NCI-H2227 treated with DMSO at 0.1 percent for 48 hours (cell line): Measurements from ENCODE around the gene OTOP1.
A peak's percentile ranks its signal among the peaks of the same experiment; 100 is the strongest.
"Not testable (repeated sequence)": the region's sequence is repeated elsewhere in the genome, so short reads cannot be mapped to it uniquely, and the experiment has no call there.

Experiments used
- DNase-seq: peaks from one replicate; lab custom pipeline; 2025; lab: John Stamatoyannopoulos, UW

OTOP1 gene, protein sequence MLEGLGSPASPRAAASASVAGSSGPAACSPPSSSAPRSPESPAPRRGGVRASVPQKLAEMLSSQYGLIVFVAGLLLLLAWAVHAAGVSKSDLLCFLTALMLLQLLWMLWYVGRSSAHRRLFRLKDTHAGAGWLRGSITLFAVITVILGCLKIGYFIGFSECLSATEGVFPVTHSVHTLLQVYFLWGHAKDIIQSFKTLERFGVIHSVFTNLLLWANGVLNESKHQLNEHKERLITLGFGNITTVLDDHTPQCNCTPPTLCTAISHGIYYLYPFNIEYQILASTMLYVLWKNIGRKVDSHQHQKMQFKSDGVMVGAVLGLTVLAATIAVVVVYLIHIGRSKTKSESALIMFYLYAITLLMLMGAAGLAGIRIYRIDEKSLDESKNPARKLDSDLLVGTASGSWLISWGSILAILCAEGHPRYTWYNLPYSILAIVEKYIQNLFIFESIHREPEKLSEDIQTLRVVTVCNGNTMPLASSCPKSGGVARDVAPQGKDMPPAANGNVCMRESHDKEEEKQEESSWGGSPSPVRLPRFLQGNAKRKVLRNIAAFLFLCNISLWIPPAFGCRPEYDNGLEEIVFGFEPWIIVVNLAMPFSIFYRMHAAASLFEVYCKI

DNA sequence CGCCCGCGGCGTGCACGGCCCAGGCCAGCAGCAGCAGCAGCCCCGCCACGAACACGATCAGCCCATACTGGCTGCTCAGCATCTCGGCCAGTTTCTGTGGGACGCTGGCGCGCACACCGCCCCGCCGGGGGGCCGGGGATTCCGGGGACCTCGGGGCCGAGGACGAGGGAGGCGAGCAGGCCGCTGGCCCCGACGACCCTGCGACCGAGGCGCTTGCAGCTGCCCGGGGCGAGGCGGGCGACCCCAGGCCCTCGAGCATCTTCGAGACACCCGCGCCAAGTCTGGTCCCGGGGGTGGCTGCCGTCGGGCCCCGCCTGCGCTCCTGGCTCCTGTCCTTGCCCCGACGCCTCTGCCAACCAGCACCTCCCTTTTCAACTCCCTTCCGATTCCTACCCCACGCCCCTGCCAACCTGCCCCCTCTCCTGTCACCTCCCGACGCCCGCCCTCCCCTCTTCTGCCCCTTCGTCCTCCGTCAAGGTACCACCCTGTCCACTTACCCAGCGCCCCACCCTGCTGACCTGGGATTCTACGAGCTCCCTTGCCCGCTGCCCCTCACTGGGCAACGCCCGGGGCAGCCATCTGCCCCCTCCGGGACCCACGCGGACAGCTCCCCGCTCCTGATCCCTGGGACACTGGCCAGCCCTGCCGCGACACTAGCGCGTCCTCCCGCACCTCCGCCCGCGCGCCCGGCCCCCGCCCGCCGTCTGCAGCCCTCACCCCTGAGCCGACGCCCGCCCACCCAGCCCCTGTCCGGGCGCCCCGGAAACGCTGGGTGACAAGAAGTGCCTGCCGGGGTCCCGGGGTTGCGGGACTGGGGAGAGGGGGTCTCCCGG, at the start of gene OTOP1:
OTOP1 (minus strand) TSS at position 324 of the 833 bp plus-strand sequence; CDS start at position 259, 65 bp downstream.
- no peak for DNase-seq

DNA sequence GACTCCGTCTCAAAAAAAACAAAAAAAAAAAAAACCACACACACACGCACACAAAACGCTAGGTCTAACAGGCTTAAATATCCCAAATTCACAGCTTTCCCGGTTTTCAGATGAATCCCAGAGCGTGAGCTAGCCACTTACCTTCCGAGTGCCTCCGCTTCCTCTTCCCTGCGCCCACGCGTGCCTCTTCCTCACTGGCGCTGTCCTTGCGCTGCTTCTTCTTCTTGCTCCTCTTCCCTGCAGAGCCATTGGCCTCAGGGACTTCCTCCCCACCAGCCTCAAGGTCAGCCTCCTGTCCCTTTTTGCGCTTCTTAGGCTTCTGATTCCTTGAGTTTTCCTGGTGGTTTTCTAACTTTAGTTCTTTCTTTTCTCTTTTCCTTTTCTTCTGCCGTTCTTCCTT, 47.5 kb upstream of the OTOP1 start:
- DNase-seq, result no peak

DNA sequence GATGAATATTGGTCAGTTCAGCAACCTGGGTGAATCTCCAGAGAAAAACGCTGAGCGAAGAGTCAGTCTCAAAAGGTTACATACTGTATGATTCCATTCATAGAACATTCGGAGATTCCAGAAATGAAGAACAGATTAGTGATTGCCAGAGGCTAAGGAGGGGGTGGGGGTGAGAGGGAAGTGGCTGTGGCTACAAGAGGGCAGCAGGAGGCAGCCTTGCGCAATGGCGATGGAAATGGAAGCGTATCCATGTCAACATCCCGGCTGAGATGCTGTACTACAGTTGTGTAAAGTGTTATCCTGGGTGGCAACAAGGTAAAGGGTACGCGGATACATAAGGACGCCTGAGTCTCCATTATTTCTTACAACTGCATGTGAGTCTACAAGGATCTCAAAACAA, 45.2 kb upstream of the OTOP1 start:
- DNase-seq, result no peak

DNA sequence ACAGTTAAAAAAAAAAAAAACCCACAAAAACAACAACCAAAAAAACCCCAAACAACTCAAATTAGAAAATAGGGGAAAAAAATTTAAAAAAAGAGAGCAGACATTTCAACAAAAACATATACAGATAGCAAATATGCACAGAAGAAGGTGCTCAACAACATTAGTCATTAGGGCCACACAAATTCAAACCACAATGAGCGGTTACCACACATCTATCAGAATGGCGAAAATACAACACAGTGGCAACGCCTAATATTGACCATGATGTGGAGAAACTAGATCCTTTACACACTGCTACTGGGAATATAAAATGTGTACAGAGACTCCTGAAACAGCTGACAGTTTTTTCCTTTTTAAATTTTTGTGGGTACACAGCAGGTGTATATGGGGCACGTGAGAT, 43.8 kb upstream of the OTOP1 start:
- DNase-seq, result no peak

DNA sequence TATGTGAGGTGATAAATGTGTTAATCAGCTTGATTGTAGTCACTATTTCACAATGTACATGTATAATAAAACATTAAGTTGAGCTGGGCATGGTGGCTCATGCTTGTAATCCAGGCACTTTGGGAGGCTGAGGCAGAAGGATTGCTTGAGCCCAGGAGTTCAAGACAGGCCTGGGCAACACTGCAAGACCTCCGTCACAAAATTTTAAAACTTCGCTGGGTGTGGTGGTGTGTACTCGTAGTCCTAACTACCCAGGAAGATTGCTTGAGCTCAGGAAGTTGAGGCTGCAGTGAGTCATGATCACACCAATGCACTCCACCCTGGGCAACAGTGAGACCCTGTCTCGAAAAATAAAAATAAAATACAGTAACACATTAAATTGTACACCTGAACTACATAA, 43.1 kb upstream of the OTOP1 start:
- DNase-seq, result no peak

DNA sequence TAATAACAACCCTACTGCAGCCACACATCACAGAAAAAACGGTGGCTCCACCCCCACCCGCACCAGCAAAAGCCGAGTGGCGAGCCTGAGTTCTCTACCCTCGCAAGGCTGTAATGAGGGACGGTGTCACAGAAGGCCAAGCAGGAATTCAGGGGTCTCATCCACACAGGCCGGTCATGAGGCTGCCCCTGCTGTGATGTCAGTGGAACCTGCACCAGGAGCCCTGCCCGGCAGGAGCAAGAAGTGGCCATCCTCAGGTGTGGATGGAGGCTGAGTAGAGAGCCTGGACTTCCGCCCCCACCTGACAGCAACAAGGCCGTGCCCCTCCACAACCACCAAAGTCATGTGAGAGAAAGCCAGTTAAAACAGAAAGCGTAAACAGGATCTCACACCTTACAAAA, 42.6 kb upstream of the OTOP1 start:
- DNase-seq, result no peak

DNA sequence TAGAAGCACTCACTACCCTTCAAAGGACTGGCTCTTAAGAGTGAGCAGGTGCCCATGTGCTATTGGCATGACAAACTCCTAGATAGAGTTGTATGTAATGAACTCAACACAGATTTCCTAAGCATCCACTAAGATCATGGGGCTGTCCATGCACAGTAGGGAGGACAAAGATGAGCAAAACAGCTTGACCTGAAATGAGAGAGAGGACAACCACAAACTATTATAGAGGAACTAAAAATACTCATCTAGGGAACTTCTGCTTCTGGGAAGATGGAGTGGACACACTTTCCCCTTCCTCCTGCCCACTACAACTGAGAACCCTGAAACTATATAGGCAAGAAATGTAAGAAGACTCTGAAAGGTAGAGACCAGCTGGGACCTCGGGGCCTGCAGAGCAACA, 42.0 kb upstream of the OTOP1 start:
- no peak for DNase-seq

DNA sequence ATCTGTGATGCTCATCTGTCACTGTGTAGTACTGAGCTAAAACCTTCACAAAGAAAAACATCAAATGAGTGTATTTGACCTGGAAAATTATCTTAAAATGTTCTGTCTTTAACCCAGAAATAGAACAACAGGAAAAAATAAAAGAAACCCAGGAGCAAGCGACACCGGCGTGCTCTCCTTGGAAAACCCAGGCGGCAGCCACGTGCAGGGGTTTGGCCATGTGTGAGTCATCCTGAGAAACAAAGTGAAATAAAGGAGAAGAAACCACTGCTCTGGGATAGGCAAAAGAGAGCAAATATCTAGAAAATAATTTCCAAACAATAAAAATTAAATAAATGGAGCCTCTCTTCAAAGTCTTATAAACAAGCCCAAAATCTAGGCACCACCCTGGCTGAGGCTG, 41.3 kb upstream of the OTOP1 start:
- DNase-seq, result no peak

DNA sequence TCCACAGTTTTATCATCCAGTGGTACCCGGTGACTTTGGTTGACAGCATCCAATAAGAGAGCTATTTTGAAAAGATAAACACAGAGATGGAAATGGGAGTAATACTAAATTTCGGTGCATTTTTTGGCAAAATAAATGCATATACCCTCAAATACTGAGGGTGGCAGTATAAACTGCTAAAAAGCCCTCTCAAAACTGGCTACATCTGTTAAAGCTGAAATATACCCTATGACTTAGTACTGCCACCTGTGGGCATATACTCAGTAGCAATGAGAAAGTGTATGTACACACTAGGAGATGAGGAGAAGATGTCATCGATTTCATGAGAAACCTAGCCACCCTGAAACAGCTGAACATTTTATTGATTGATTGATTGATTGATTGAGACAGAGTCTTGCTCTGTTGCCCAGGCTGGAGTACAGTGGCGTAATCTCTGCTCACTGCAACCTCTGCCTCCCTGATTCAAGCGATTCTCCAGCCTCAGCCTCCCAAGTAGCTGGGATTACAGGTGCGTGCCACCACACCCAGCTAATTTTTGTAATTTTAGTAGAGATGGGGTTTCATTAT, 33.5 kb upstream of the OTOP1 start:
- DNase-seq, result peak; percentile 49

DNA sequence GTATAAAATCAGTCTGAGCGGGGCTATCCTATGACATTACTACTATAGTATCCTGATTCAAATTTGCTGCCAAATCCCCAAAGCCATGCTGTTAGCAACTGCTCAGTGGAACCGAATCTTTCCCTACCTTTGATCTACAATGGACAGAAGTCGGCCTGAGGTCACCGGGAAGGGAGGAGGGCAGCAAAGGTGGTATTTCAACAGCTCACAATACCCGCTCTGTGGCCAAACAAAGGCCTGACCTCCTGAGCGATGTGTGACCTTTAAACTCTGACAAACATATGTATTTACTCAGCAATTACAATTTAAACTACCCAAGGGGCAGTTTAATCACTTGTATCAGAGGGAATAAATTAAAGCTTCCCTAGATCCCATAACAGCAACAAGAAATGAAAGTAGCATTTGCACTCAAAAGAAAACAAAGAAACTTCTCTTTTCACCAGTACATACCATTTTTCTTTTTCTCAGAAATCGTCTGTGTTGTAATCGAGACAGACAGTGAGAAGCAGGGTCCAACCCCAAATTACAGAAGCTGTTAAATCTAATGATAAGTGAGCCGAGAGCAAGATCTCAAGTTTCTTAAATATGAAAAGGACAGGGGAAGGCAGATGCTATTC, 32.9 kb upstream of the OTOP1 start:
- DNase-seq, result no peak

DNA sequence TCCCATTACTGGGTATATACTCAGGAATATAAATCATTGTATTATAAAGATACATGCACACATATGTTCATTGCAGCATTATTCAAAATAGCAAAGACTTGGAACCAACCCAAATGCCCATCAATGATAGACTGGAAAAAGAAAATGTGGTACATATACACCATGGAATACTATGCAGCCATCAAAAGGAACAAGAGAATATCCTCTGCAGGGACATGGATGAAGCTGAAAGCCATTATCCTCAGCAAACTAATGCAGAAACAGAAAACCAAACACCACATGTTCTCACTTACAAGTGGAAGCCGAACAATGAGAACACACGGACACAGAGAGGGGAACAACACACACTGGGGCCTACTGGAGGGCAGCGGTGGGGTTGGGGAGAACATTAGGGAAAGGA, 31.0 kb upstream of the OTOP1 start:
- DNase-seq, result not testable (repeated sequence)

DNA sequence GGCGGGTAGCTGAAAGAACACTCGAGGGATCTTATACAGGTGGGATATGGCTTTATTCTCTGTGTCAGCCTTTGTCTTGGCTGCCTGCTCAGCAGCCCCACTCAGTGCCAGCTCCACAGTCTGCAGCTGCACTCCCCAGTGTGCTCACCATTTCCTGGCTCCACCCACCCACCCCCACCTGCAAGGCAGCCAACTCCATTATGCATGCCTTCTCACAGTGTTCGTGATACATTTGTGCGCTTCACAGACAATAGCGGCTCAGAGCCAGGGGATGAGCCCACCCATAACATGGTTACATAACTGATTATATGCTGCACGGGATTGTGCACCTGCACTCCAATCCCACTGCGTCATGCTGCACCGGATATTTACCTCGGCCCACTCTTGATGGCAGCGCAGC, 30.1 kb upstream of the OTOP1 start:
- no peak for DNase-seq

DNA sequence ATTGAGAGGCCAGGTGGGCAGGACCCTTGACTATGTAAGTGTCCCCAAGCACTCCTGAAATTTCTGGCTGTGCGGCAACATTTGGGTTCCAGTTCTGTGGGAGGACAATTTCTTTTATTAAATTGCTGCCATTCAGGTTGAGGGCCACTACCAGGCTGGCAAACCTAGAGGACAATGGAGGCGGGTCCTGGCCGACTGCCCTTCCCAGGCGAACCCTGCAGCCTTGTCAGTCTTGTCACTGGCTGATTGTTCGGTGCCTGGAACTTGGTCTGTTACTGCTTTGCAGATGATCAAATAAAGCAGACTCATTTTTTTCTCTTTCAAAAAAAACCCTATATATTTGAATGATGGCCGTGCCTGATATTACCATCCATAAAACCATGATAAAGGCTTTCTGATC, 27.9 kb upstream of the OTOP1 start:
- no peak for DNase-seq

DNA sequence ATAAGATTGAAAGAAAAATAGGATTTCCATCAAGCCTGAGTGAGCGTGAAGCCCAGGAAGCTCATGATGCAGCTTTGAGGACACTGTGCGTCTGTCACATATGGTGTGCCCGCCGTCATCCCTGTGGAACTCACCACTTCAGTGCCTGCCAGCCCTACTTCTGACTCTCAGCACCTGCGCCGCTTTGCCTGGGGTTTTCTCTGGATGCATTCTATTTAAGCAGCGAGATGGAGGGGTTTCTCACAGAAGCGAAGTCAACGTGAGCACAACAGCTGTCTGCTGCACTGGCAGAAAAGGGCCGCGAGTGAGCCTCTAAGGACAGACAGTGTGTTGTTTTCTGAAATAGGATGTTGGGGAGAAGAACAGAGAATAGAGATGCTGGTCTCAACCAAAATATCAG, 27.5 kb upstream of the OTOP1 start:
- no peak for DNase-seq

DNA sequence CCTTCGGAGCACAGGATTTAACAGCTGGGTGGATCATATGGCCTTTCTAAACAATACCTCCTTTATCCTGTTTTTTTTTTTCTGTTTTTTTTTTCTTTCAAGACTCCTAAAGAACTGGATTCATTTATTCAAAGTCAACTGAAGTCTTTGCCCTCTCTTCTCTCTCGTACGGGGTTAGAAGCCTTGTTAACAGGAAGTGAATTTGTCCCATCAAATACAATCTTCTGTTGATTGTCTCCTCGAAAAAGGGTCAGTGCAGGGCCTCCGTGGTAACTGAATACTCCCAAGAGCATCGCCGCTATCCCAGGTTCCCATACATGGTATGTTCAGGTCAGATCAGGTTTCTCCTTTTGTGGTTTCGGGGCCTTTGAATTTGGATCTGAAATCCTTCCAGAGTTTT, 23.1 kb upstream of the OTOP1 start:
- no peak for DNase-seq

DNA sequence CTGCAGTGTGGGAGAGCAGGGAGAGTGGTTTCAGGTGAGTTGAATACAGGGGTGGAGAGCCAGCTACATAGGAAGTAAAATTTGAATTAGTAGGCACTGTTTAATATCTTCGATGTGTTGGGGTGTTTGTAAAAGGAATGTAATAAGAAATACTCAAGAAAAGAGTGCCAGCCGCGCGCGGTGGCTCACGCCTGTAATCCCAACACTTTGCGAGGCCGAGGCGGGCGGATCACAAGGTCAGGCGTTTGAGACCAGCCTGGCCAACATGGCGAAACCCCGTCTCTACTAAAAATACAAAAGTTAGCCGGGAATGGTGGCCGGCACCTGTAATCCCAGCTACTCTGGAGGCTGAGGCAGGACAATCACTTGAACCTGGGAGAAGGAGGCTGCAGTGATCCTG, 22.6 kb upstream of the OTOP1 start:
- DNase-seq, result not testable (repeated sequence)

DNA sequence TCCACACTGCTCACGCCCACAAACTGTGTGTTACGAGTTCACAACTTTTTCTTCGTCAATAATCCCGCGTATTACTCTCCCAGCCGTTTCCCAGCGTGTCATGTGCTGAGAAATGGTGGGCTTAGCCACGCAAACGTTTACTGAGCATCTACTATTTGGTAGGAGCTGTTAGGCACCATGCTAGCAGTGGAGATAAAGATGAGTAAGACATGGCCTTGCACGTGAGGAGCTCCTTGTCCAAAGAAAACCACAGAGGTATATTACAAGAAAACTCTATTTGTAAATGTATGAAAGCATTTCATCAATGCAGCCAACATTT, 22.1 kb upstream of the OTOP1 start:
- no peak for DNase-seq

DNA sequence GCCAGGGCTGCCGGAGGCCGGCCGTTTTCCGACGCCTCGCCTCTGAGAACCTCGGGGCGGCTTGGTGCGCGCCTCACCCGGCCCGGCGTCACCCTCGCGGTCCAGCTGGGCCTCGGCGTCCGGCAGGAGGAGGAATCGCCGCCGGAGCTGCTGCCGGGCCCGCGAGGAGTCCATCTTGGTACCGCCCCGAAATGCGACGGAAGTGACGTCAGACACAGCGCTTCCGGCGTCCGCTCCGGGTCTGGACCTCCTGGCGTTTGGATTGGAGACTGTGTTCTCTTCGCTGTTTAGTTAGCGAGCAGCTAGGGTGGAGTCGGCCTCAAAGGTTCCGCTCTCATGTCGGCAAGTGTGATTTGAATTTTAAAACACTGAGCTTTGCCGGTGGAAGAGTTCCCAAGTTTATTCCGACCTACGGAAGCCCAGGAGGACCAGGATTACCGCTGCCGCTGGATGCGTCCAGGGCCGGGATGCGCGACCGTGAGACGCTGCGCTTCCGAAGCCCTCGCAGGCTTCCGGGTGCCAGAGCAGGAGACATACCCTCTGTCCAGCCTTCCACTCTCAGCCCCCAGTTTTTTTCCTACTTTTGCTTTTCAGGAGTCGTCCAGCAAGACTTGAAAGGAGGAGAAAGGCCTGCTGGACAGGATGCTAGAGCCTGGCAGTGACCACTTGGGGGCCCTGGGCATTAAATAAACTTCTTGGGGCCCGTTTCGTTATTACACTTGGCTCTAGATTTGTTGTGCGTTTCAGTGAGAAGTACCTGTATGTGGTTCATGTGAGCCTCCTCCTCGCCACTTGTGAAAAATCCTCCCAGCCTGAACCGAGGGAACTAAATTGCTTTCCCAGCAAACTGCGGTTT, 21.5 kb upstream of the OTOP1 start, which contains the start of gene TMEM128:
TMEM128 (minus strand) TSS at position 195 of the 856 bp plus-strand sequence; CDS start at position 174, 21 bp downstream.
- DNase-seq, result peak; percentile 84

DNA sequence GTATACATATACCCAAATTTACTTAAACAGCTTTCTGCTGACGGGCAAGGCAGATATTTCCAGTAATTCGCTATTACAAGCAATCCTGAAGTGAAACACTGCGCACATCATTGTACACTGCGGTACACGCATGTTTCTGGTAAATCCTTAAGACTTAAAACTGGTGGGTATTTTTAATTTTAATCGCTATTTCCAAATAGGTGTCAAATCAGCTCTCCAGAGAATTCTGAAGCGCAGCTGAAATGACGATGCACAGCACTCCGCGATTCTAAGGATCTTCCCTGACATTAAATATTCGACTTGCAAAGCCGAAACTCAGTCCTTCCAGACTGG, 20.9 kb upstream of the OTOP1 start:
- DNase-seq, result no peak

DNA sequence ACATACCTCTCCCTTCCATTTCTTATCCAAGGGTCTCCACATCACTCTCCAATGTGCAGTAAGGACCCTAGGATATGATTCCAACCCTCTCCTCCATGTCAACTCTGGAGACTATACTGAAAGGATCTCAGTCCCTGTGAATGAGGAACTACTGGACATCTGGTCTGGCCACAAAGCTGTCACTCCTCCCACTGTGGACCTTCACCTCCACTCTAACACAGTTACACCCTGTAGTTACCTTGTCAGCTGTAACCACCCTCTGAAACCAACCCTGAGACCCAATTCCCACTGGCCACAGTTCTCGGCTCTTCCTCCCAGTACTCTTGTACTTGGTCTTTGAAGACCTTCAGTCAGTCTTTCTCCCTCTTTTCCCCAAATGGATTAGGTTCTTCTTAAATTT, 18.4 kb upstream of the OTOP1 start:
- no peak for DNase-seq

DNA sequence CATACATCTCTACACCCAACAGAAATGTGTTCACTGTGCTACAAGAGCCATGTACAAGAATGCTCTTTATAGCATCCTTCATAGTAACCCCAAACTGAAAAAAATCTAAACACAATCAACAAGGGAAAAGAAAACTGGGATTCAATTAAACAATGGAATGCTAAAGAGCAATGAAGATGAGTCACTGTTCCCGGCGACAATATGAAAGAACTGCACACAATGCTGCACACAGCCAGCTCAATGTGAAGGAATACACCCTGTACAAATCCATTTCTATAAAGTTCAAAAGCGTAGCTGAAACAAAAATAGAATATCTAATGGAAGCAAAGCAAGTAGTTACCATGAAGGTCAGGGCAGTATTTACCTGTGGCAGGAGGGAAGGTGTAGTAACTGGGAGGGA, 12.8 kb upstream of the OTOP1 start:
- DNase-seq, result not testable (repeated sequence)
